GM12878 (cell line): ENCODE results near the gene LORICRIN. TPM values are rescaled to one million over a fixed set of nuclear protein-coding genes. Genes with fewer than 3 reads are reported as not detected.

Experiments used
- ATAC-seq: fragments of 200-7000 bp; cut with Tn5 transposase; 3 replicates; pipeline ENCODE4 v1.9.1; 2020; ENCODE audit warnings: mild to moderate bottlenecking, moderate library complexity
- BruUV-seq: library from RNA; stranded (reverse); fragments of 400-500 nt; replicated peaks from 2 replicates; lab custom pipeline; 2021; lab: Mats Ljungman, UMichigan
- CTCF ChIA-PET: fragments of 300-600 bp; sonication (Branson Sonifier 250); formaldehyde crosslinking; extraction: SDS; loops from one replicate; lab custom pipeline; 2021; ENCODE audit warnings: inconsistent platforms; lab: Yijun Ruan, JAX
- POLR2A ChIA-PET: fragments of 350-600 bp; formaldehyde crosslinking; extraction: SDS; loops from one replicate; lab custom pipeline; 2021; ENCODE audit warnings: inconsistent platforms; lab: Charles Lee
- RAD21 ChIA-PET: fragments of 300-600 bp; sonication (Branson Sonifier 250); formaldehyde crosslinking; loops from one replicate; lab custom pipeline; 2023; ENCODE audit warnings: antibody characterized with exemption; ENCODE audit not compliant: unreplicated experiment; lab: Charles Lee
- SMC1A ChIA-PET: fragments of 300-600 bp; sonication (Branson Sonifier 250); formaldehyde crosslinking; loops from one replicate; lab custom pipeline; 2023; ENCODE audit not compliant: unreplicated experiment, uncharacterized antibody; lab: Charles Lee
- DNase-seq: peaks from one replicate; pipeline ENCODE4 v3.0.0-alpha.2; 2011; ENCODE audit warnings: low read depth, low spot score
- FAIRE-seq: peaks from 3 replicates; lab custom pipeline; 2011; peaks lifted over from hg19 to GRCh38; lab: Jason Lieb, UNC
- H2AFZ ChIP-seq: 2 replicates; pipeline ENCODE4 v1.6.0; 2011; ENCODE audit warnings: low read depth, low read length, control low read depth; ENCODE audit not compliant: control insufficient read depth
- H3K27ac ChIP-seq: 2 replicates; pipeline ENCODE4 v1.5.1; 2011; ENCODE audit warnings: control low read depth; ENCODE audit not compliant: control insufficient read depth, insufficient read depth
- H3K27me3 ChIP-seq, 2 experiments: replicated peaks in 1 of 2; 2 replicates each; pipeline versions ENCODE4 v1.6.0 to v1.6.1; 2011; ENCODE audit warnings: low read length in 1 of 2; ENCODE audit not compliant: control insufficient read depth in 2 of 2, insufficient read depth in 2 of 2
- H3K36me3 ChIP-seq, 2 experiments: 2 replicates each; pipeline ENCODE4 v1.5.1; 2011; ENCODE audit warnings: low read length in 1 of 2; ENCODE audit not compliant: control insufficient read depth in 2 of 2, insufficient read depth in 2 of 2
- H3K4me1 ChIP-seq: 2 replicates; pipeline ENCODE4 v1.6.1; 2011; ENCODE audit warnings: mild to moderate bottlenecking, low read length, moderate library complexity, mixed read lengths; ENCODE audit not compliant: control insufficient read depth, insufficient read depth
- H3K4me2 ChIP-seq: 2 replicates; pipeline ENCODE4 v1.6.0; 2011; ENCODE audit warnings: control low read depth; ENCODE audit not compliant: control insufficient read depth, insufficient read depth
- H3K4me3 ChIP-seq: fragments of 200-600 bp; sonication (generic); 2 replicates; pipeline ENCODE4 v1.5.1; 2016
- H3K79me2 ChIP-seq: 2 replicates; pipeline ENCODE4 v1.6.0; 2011; ENCODE audit warnings: low read length; ENCODE audit not compliant: control insufficient read depth, insufficient read depth
- H3K9ac ChIP-seq: 2 replicates; pipeline ENCODE4 v1.8.0; 2011; ENCODE audit warnings: low read length, control low read depth, mixed read lengths; ENCODE audit not compliant: control insufficient read depth, insufficient read depth
- H3K9me3 ChIP-seq: replicated peaks from 3 replicates; pipeline ENCODE4 v1.5.1; 2011; ENCODE audit warnings: mild to moderate bottlenecking, low read length; ENCODE audit not compliant: control insufficient read depth, insufficient read depth
- H4K20me1 ChIP-seq: 2 replicates; pipeline ENCODE4 v1.6.0; 2011; ENCODE audit not compliant: control insufficient read depth, insufficient read depth
- CHD4 ChIP-seq: fragments of 200-600 bp; sonication (generic); IDR thresholded peaks from 2 replicates; pipeline ENCODE4 v1.6.1; 2016; ENCODE audit warnings: mild to moderate bottlenecking
- CREB1 ChIP-seq: IDR thresholded peaks from 2 replicates; pipeline ENCODE4 v1.6.1; 2012; ENCODE audit warnings: low read depth, mild to moderate bottlenecking, inconsistent platforms
- EED ChIP-seq: sonication (generic); IDR thresholded peaks from 2 replicates; pipeline ENCODE4 v1.6.1; 2016; ENCODE audit warnings: antibody characterized with exemption, low read depth
- POLR2AphosphoS5 ChIP-seq: IDR thresholded peaks from 2 replicates; pipeline ENCODE4 v1.6.1; 2011; ENCODE audit warnings: mild to moderate bottlenecking, low read length, inconsistent platforms
- ZZZ3 ChIP-seq: IDR thresholded peaks from 2 replicates; pipeline ENCODE4 v1.6.1; 2011; ENCODE audit warnings: low read depth; ENCODE audit not compliant: control insufficient read depth, insufficient read length
- WGBS: methylation state at CpG from one replicate; pipeline ENCODE4 v1.1.6; 2016; ENCODE audit warnings: low lambda C conversion rate; ENCODE audit not compliant: insufficient replicate concordance, insufficient coverage; ENCODE audit errors: missing lambda C conversion rate; 5-methylcytosine and 5-hydroxymethylcytosine counted together
- in situ Hi-C: fragments of 300-500 bp; cut with MboI; formaldehyde crosslinking; loops from 9 replicates; pipeline ENCODE4 v1.14.3; 2018; ENCODE audit warnings: mixed read lengths
- intact Hi-C: fragments of 100-400 bp; cut with micrococcal nuclease; formaldehyde crosslinking; loops from one replicate; pipeline ENCODE4 v1.14.2; 2022; ENCODE audit not compliant: unreplicated experiment
- polyA plus RNA-seq, 11 experiments: library from polyadenylated mRNA; depleted of rRNA in 4 of 11; unstranded in 6 of 11; stranded (reverse) in 5 of 11; fragments of >200 nt; fragmentation: Nextera tagmentation in 4 of 11; fragmentation: Illumina TruSeq in 1 of 11; extraction: Ambion mirVana in 4 of 11; extraction: Trizol in 1 of 11; gene quantifications; 1 replicate in 1 of 11; 2 replicates in 10 of 11; pipeline versions ENCODE4 v1.2.1 to v1.2.3, GENCODE V29; 2011 to 2016; ENCODE audit warnings: inconsistent platforms in 2 of 11, missing spikeins in 2 of 11, low read depth in 1 of 11
- total RNA-seq, 4 experiments: library from RNA; depleted of rRNA in 3 of 4; stranded (reverse); fragments of >200 nt in 3 of 4; fragmentation: Illumina TruSeq in 1 of 4; extraction: Trizol in 1 of 4; gene quantifications; 2 replicates each; pipeline versions ENCODE4 v1.2.1 to v1.2.3, GENCODE V29; 2013 to 2021
- TF ChIP-seq, protein P1 (sequence below): fragments of 450-650 bp; IDR thresholded peaks from 2 replicates; pipeline ENCODE4 v1.6.1; 2017; ENCODE audit warnings: mild to moderate bottlenecking, moderate library complexity
- TF ChIP-seq, protein P2 (sequence below): IDR thresholded peaks from 2 replicates; pipeline ENCODE4 v1.6.1; 2012; ENCODE audit warnings: low read depth, low read length, improper control_type of control experiment

The LORICRIN gene
- total and polyA plus RNA-seq, 10 of the 15 experiments (the other 5 are each of a cell fraction or from before 2014, with no cell fraction given) = 0.06 to 0.37 TPM; not detected in 8

DNA sequence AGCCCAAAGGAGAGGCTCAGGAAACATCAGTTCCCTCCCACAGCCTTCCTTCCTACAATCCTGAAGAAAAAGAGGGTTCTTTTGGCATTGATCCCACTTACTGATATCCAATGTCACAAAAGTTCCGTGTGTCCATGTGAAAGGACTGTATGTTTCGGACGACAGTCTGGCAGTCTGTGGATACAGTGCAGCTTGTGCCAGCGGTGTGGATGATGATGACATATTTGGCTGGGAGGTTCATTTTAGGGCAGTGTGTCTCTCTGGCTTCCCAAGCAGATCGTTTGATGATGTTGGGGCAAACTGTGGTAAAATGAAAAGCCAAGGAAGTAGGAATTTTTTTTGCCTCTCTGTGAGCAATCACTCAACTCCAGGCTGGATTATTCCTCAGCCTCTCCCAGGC is 42.8 kb downstream of the LORICRIN start:
- no peaks in the 10 kb centered on the region; a peak in 1 of 4 replicates for H3K27me3 ChIP-seq
- H3K36me3 ChIP-seq = no peaks in the 10 kb centered on the region
- ChIA-PET SMC1A (interaction anchor here (1.9 kb wide), 1 partner anchor 9 kb away, joined by 5 read pairs; no protein-coding TSS in a partner anchor), RAD21 (no interaction called here), CTCF (interaction anchor here (0.6 kb wide), 1 partner anchor 64 kb away, joined by 3 read pairs; no protein-coding TSS in a partner anchor), POLR2A (no interaction called here)
- ATAC-seq = no peak
- H3K79me2 ChIP-seq = no peaks in the 10 kb centered on the region
- intact Hi-C loops = no loop called here
- H3K9ac ChIP-seq = no peak overlapping the region
- TF ChIP-seq ZZZ3 = no peak
- TF ChIP-seq CHD4 = no peak
- TF ChIP-seq EED = no peak
- TF ChIP-seq, protein P1, sequence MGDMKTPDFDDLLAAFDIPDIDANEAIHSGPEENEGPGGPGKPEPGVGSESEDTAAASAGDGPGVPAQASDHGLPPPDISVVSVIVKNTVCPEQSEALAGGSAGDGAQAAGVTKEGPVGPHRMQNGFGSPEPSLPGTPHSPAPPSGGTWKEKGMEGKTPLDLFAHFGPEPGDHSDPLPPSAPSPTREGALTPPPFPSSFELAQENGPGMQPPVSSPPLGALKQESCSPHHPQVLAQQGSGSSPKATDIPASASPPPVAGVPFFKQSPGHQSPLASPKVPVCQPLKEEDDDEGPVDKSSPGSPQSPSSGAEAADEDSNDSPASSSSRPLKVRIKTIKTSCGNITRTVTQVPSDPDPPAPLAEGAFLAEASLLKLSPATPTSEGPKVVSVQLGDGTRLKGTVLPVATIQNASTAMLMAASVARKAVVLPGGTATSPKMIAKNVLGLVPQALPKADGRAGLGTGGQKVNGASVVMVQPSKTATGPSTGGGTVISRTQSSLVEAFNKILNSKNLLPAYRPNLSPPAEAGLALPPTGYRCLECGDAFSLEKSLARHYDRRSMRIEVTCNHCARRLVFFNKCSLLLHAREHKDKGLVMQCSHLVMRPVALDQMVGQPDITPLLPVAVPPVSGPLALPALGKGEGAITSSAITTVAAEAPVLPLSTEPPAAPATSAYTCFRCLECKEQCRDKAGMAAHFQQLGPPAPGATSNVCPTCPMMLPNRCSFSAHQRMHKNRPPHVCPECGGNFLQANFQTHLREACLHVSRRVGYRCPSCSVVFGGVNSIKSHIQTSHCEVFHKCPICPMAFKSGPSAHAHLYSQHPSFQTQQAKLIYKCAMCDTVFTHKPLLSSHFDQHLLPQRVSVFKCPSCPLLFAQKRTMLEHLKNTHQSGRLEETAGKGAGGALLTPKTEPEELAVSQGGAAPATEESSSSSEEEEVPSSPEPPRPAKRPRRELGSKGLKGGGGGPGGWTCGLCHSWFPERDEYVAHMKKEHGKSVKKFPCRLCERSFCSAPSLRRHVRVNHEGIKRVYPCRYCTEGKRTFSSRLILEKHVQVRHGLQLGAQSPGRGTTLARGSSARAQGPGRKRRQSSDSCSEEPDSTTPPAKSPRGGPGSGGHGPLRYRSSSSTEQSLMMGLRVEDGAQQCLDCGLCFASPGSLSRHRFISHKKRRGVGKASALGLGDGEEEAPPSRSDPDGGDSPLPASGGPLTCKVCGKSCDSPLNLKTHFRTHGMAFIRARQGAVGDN = no peak
- no peak for TF ChIP-seq POLR2AphosphoS5
- no peak for TF ChIP-seq CREB1
- TF ChIP-seq, protein P2, sequence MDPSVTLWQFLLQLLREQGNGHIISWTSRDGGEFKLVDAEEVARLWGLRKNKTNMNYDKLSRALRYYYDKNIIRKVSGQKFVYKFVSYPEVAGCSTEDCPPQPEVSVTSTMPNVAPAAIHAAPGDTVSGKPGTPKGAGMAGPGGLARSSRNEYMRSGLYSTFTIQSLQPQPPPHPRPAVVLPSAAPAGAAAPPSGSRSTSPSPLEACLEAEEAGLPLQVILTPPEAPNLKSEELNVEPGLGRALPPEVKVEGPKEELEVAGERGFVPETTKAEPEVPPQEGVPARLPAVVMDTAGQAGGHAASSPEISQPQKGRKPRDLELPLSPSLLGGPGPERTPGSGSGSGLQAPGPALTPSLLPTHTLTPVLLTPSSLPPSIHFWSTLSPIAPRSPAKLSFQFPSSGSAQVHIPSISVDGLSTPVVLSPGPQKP = no peak
- H4K20me1 ChIP-seq = no peaks in the 10 kb centered on the region
- no peak overlapping the region for H2AFZ ChIP-seq
- no peaks in the 10 kb centered on the region; the same call in 2 of the 3 replicates for H3K9me3 ChIP-seq
- BruUV-seq = no TSS peak
- WGBS = 32% methylated on average over 5 of the region's 5 CpGs
- H3K4me1 ChIP-seq = no peaks in the 10 kb centered on the region
- no peak overlapping the region for H3K27ac ChIP-seq
- no peak overlapping the region for H3K4me3 ChIP-seq
- no peak for DNase-seq
- no peak for FAIRE-seq
- H3K4me2 ChIP-seq = no peak overlapping the region
- in situ Hi-C loops = no loop called here
